GM19240 (cell line): Measurements from ENCODE around the gene INPP5A.
"Not testable (repeated sequence)": the region's sequence is repeated elsewhere in the genome, so short reads cannot be mapped to it uniquely, and the experiment has no call there.

Experiments used
- DNase-seq: peaks from one replicate; pipeline ENCODE4 v3.0.0; 2011; ENCODE audit warnings: low spot score; ENCODE audit not compliant: insufficient read length

The INPP5A gene

DNA sequence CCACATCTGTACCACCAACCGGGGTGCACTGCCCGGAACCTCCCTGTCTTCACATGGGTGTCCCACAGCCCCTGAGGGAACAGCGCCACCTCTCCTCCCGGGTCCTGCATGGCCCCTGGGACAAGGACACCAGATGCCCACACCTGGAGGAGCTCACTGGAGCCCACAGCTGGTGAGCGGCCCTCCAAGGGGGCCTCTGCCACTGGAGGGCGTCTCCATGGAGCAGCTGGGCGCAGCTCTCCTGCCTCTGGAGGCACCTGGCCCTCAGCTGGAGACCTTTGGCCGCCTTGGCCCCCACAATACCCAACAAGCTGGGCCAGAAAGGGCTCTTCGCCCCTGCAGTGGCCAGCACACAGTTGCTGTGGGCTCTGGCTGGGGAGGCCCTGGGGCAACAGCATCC lies 255.6 kb downstream of the INPP5A start:
- no peak for DNase-seq

DNA sequence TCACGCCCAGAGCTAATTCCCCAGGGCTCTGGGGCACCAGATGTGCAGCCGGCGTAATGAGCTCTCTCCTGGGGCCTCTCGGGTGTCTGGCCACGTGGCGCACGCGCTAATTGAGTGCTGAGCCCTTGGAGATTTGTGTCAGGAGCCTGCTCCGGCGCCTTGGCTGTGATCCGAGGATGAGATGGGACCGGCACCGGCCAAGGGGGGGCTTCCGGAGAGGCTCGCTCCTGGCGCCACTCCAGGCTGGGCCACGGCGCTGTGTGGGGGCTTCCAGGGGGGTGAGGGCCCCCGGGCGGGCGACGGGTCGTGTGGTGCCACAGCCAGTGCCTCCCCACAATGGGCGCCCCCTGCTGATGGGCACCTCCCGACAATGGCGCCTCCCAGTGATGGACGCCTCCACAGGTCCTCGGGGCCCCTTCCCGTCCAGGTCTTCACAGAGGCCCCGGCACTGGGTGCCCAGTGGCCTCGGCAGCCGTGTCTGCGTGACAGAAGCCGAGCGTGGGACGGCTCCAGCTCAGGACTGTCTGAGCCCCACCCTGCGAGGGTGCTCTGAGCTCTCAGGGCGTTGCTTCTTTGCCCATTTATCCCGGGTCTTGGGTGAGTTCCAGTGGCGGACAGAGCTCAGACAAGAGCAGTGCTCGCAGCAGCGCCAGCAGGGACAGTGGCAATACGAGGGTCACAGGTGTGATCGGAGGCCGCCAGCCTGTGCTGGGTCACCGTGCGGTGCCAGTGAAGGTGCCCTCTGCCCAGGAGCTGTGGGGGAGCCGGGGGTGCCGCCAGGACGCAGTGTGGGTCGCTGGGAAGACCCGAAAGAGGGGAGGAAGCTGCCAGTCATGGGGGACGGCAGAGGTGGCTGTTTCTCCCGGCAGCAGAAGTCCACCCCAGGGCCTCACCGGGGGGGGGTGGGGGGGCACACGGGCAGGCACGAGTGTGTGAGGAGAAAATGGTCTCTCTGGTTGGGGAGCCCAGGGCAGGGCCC lies 256.6 kb downstream of the INPP5A start:
- no peak for DNase-seq

DNA sequence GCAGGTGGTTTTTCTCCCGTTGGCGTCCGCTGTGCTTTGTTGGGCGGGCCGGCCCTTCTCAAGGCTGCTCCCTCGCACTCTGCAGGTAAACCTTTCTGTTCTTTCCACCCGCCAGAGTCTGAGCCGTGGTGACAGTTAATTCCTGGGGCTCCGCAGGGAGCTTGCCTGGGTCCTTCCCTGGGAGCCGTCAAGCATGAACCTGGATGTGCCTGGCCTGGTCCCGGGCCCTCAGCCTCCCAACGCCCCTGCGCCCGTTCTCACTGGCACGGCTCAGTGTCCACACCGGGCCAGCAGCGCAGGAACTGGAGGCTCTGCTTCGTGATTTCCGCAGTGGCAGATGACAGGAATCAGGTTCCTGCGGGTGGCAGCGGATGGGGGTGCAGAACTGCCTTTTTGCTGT lies 259.3 kb downstream of the INPP5A start:
- DNase-seq: no peak

DNA sequence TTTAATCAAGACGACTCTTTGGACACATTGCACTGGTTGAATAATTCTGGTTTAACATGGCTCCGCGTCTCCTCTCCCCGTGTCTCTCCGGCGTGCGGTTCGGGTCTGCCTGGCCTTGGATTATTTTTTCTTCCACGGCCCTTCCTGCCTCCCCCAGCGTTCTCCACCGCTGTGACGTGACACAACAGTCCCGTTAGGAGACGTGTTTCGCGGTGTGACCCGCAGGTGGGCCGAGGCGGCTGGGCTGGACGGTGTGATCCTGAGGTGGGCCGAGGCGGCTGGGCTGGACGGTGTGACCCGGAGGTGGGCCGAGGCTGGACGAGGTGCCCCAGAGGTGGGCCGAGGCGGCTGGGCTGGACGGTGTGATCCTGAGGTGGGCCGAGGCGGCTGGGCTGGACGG lies 260.4 kb downstream of the INPP5A start:
- DNase-seq: not testable (repeated sequence)

DNA sequence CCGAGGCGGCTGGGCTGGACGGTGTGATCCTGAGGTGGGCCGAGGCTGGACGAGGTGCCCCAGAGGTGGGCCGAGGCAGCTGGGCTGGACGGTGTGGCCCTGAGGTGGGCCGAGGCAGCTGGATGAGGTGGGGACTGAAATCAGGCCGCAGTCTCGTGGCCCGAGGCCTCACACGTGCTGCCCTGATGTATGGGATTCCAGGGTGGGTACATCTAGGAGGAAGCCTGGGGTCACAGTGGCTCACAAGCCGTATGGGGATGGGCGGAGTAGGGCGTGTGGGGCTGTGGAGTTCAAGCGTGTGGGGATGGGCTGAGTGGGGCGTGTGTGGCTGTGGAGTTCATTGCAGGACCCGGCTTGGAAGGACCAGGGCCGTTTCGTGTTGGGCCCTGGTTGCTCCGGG lies 260.8 kb downstream of the INPP5A start:
- DNase-seq: no peak

DNA sequence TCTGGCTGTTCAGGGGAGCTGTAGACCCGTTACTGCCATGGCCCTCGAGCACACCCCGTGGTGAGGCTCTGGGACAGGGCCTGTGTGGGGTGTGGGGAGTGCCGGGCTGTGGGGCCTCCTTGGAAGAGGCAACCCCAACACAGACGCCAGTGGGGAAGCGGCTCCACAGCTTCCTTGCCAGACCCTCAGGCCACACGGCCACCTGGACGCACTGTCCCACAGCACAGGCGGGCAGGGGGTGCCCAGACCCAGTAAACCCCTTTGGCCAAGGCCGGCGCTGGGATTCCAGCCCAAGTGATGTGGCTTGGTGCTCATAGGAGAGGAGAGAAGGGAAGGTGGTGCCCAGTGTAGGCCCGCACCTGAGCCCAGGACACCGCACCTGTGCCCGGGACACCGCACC lies 261.3 kb downstream of the INPP5A start:
- no peak for DNase-seq

DNA sequence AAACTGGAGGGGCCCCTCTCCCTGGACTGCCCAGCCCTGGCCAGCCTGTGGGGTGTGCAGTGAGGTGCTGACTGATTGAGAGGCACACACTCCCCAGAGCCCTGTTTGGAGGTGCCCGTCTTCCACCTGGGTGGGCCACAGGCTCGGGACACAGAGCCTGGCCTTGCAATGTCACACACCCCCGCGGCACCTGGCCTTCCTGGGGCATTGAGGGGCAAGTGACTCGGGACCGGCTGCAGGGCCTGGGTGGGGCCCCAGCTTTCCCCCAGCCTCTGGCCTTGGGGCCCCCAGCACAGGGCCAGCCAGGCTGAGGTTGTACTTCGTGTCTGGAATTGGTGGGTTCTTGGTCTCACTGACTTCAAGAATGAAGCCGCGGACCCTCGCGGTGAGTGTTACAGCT lies 262.3 kb downstream of the INPP5A start:
- DNase-seq: no peak

DNA sequence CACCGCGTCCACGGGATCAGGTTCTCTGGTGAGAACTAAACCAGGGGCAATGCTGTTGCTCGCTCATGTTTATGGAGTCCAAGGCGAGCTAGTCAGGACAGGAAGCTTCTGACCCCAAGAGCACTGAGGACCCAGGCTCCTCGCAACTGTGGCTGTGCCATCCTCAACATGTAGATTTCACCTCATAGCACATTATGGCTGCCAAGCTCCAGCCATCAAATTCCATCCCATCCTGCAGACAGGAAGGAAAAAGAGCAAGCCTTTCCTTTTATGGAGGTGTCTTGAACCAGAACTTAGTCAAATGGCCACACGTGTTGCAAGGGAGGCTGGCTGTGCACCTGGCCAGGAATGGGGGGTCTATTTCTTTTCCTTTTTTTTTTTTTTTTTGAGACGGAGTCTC lies 264.5 kb downstream of the INPP5A start:
- no peak for DNase-seq

DNA sequence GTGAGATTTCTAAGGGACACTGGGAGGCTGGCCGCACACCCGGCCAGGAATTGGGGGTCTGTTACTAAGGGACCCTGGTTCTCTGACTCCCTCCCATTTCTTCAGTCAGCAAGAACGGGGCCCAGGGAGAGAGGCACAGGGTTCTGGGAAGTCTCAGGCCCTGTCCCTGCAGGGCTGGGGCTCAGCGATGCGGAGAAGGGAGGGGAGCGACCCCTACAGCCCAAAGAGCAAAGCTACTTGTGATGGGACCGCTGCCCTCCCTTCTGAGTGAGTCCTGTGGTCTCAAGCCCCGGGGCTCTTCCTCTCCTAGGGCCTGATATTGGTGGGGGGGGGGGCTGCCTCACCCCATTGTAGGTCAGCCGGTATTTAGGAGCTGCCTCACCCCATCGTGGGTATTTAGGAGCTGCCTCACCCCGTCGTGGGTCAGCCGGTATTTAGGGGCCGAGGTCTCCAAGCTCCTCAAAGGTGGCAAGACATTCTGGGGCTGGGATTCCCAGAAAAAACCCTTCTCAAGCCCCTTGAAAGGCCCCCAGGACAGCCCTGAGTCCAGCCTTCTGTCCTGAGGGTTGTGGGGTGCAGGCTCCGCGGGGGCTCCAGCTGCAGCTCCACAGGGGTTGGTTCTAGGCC lies 265.2 kb downstream of the INPP5A start:
- DNase-seq: no peak

DNA sequence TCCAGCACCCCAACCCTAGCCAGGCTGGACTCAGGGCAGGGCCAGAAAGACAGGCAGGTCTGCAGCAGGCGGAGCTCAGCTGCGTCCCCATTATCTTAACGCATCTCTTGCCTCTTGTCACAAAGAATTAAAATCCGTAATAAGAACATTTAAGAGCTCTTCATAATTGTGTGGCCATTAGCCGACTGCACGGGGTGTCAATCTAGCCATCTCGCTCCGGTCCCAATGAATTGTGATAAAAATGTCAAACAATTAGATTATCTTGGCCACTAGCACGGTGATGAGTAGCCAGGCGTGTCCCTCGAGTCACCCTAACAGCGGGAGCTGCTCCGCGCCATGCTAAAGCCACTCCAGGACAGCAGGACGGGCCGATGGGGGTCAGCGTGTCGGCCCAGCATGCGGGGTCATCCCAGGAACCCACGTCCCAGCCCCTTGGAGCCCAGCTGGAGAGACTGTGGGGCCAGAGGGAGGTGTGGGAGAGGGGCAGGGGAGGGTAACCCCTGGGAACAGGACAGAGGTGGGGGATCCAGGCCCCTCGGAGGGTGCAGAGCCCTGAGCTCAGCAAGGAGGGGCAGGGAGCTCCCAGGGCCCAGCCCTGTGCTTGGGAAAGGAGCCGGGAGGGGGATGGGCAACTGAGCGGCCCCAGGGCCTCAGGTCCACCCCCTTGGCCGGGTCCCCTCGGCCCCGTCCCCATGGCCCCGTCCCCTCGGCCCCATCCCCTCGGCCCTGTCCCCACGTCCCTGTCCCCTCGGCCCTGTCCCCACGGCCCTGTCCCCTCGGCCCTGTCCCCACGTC lies 266.0 kb downstream of the INPP5A start:
- DNase-seq: no peak

DNA sequence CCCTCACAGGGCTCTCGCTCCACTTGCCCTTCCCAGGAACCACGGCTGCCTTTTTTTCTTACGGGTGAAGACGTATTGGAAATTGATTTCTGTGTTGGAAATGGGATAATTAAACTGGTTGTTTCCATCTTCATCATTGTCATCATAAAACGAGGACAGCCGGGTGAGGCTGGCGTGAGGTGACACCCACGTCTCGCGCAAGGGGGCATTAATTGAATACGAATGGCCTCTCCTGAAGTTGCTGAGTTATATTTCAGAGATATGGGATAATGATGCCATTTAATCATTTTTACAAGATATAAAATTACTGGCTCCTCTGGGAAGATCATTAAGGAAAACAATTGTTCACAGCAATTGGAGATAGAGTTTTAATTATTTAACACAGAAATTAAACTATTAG lies 266.7 kb downstream of the INPP5A start:
- no peak for DNase-seq

DNA sequence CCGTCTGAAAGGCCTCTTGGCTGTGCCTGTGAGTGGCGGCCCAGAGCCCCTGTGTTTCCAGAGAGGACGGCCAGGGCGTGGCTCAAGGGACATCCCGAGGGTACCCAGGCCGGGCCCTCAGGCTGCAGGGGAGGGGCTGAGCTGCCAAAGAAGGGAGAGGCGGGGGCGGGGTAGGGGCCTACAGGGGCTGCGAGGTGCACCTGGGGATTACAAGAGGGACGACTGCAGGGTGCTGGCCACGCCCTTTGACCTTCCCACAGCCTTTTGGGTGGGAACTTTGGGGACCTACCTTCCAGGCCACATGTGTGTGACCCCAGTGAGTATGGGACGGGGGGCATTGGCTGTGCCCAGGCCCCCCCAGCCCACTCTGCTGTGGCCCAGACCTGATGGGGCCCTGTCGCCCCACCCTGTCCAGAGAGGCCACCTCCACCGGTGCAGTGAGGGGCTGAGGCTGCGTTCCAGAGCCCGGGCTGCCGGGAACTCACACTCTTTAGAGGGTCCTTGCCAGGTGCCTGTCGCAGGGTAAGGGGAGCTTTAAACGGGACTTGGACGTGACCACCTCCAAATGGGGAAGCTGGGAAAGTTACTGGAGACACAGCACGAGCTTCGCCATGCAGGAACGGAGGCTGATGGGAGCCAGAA lies 267.3 kb downstream of the INPP5A start:
- no peak for DNase-seq

DNA sequence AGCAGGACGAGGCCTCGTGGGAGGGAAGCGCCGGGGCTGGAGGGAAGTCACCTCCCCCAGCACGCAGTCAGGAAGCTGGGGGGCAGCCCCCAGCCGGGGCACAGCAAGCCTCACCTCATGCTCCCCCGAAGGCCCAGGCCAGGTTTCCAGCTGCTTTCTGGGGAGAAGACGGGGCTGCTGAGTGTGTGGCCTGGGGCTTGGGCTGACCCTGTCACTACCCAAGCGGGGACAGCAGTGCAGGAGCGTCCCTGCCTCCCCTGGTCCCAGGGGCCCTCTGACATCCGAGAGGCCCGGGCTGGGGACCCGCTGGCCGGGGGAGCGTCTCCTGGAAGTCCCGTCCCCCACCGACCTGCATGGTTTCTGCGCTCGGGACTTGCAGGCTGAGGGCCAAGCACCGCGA lies 268.0 kb downstream of the INPP5A start:
- DNase-seq: no peak

DNA sequence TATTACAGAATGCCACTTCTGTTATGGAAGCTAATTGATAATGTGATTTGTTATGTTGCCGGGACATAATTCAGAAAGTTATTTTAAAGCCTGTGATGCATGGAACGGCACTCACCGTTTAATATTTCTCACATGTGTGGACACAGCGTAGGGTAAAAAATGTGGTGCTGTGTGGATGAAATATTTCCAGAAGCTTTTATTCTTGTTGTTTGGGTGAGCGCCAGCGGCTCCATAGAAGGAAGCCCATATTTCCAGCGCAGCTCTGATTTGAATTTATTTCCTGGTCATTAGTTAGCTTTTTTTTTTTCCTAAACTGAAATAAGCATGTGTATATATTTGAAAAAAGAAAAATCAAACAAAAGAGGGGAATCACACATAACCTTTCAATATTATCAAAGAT lies 268.5 kb downstream of the INPP5A start:
- DNase-seq: no peak

DNA sequence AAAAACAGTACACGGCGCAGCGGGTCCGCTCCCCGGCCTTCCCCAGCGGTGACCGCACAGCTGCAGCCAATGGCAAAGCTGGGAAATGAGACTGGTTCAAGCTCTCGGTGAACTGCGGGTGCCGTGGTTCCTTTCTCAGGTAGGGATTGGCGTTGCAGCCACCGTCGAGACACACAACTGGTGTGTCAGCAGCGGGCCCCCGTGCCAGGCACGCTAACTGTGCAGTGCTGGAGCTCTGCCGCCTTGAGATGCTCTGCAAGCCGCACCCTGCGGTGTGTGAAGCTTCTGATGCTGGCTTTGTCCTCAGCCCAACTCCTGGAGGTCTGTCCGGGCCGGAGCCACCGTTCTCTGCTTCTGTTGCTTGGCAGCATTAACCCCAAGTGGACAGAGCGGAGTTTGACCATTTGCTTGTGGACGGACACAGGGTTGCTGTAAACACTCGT lies 269.0 kb downstream of the INPP5A start:
- no peak for DNase-seq

DNA sequence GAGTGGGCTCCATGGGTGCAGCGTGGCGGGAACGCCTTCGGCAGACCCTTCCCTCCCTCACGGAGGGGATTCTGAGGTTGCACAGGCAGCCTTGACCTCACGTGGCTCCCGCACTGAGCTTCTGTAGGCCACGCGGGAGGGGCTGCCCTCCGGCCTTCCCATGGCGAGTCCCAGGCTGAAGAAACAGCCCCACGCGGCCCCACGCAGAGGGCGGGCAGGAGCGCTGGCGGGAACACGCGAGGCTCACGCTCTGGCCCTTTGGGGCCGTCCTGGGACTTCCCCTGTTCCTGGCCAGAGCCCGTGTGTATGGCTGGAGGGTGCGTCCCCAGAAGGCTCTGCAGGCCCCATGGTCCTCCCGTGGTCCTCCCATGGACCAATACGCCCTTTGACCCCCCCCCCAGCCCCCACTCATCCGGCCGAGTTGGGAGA lies 270.0 kb downstream of the INPP5A start:
- DNase-seq: no peak

DNA sequence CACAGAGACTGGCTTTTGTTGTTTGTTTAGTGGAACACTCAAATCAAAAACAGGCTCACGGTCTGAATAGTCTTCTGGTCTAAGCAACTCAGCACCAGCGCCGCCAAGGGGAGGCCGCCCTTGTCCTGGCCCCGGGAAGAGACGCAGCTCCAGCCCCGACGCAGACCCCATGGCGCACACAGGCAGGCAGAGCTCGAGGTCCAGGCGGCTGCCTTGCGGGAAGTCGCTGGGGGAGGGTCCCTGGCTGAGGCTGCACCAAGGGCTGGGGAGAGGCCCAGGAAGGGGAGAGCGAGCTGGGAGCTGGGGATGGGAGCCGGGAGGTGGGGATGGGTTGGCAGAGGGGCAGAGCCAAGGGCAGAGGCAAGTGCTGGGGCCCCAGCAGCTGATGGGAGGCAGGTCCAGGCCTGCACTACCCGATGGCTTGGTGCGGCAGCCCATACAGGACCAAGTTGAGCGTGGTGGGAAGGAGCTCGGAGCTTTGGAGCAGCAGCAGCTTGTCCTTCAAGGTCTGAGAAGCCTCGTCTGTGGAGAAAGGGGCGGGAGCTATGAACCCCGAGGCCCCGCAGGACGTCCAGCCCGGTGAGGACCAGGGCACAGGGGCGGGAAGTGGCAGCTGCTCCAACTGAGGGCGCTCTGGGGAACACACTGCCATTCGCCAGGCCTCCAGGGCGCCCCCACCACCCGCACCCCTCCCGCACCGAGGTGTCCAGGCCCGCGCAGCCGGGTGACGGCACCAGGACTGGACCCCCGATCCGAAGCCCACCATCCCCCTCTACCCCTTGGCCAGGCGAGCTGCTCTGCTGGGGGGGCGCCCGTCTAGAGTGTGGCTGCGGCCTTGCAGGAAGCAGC lies 271.0 kb downstream of the INPP5A start:
- DNase-seq: no peak

DNA sequence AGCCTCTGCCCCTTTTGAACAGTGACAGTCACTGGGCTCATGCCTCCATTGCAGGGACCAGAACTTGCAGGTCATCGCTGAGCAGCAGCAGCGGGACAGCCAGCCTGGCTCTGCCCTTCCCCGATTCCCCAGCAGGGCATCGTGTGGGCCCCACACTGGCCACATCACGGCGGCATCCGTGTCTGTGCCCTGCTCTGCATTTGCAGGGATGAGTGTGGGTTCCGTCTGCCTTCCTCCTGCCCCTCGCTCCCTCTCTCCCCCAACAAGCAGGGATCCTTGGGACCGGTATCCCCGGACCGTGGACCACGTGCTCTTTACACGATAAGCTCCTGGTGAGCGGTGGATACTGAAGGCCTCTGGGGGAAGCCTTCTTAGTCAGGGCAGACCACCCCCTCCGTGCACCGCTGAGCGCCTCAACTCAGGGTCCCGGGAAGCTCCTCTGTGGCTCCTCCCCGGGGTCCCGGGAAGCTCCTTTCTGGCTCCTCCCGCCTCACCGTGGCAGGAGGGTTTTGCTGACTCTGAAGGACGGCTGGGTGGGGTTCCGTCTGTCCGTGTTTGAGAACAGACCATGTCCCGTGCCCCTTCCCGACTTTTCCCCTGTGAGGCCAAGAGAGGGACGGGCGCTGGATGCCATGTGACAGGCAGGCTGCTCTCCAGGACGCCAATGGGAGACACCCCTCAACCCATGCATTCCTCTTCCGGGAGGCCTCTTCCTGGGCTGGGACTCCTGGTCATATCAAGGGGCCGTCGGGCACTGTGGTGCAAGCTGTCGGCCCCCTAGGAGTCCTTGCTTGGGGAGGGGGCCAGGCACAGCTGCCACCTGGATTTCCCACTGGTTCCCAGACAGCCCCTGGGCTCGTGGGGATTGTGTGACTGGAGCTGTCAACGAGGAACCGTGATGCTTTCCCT lies 271.9 kb downstream of the INPP5A start:
- DNase-seq: no peak

DNA sequence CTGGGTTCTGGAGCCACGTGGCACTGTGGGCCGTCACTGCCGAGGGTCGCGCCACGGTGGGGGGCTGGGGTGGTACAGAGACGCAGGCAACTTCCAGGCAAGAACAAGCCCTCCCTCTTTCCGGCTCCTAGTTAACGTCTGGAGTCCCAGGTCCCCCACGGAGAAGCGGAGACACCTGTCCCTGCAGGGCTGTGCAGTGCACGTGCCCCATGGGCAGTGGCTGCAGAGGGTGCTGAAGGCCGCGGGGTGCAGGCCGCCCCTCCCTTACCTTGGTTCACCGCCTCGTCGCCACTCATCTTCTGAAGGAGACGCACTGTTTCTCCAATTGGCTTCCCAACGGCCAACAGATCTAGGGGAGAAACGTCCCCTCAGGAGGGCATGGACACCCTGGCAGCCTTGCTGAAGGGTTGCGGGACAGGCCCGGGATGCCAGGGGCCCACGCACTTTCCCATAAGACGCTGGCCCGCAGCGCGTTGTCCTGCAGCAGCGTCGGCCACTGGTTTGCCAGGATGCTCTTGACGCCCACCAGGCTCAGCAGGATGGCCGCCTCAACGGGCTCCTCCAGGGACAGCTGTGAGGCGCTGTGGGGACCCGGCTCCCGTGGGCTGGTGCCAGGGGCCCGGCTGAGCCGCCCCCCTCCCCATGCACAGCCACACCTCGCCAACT lies 272.7 kb downstream of the INPP5A start:
- no peak for DNase-seq
